Keratinocyte (primary cell): ENCODE data around the gene PAQR4. TPM values are rescaled to one million over a fixed set of nuclear protein-coding genes. Genes with fewer than 3 reads are reported as not detected.

Experiments used
- DNase-seq: peaks from one replicate; pipeline ENCODE4 v3.0.0-alpha.2; 2011; ENCODE audit warnings: low read depth, missing footprints, low spot score
- FAIRE-seq: peaks from 2 replicates; lab custom pipeline; 2011; peaks lifted over from hg19 to GRCh38; lab: Jason Lieb, UNC
- H2AFZ ChIP-seq: 2 replicates; pipeline ENCODE4 v1.6.0; 2012; ENCODE audit warnings: low read length, control low read depth, inconsistent platforms; ENCODE audit not compliant: control insufficient read depth
- H3K27ac ChIP-seq: 2 replicates; pipeline ENCODE4 v1.5.1; 2011; ENCODE audit warnings: low read length; ENCODE audit not compliant: control insufficient read depth, insufficient read depth
- H3K27me3 ChIP-seq: 3 replicates; pipeline ENCODE4 v1.6.0; 2011; ENCODE audit warnings: low read length; ENCODE audit not compliant: control insufficient read depth, insufficient read depth; ENCODE audit errors: extremely low read depth
- H3K36me3 ChIP-seq, 2 experiments: 2 replicates in 1 of 2; 3 replicates in 1 of 2; pipeline ENCODE4 v1.5.1; 2011; ENCODE audit warnings: low read length in 2 of 2, mild to moderate bottlenecking in 1 of 2; ENCODE audit not compliant: control insufficient read depth in 2 of 2, insufficient read depth in 2 of 2; ENCODE audit errors: extremely low read depth in 1 of 2
- H3K4me1 ChIP-seq: 3 replicates; pipeline ENCODE4 v1.5.1; 2011; ENCODE audit warnings: low read length; ENCODE audit not compliant: control insufficient read depth, insufficient read depth; ENCODE audit errors: extremely low read depth
- H3K4me2 ChIP-seq: 3 replicates; pipeline ENCODE4 v1.6.0; 2011; ENCODE audit warnings: low read depth, low read length; ENCODE audit not compliant: control insufficient read depth, insufficient read depth; ENCODE audit errors: extremely low read depth
- H3K4me3 ChIP-seq, 3 experiments: fragments of 200-600 bp in 1 of 3; sonication (generic) in 1 of 3; 2 replicates in 2 of 3; 3 replicates in 1 of 3; pipeline ENCODE4 v1.5.1; 2011 to 2016; ENCODE audit warnings: low read length in 3 of 3, mild to moderate bottlenecking in 3 of 3, control low read depth in 2 of 3, inconsistent platforms in 1 of 3, low read depth in 1 of 3, mixed read lengths in 1 of 3, mixed run types in 1 of 3, moderate library complexity in 1 of 3; ENCODE audit not compliant: control insufficient read depth in 2 of 3, insufficient read depth in 2 of 3; ENCODE audit errors: extremely low read depth in 1 of 3
- H3K79me2 ChIP-seq: 2 replicates; pipeline ENCODE4 v1.6.0; 2012; ENCODE audit warnings: low read length; ENCODE audit not compliant: control insufficient read depth, insufficient read depth
- H3K9ac ChIP-seq: 3 replicates; pipeline ENCODE4 v1.6.0; 2011; ENCODE audit warnings: low read length; ENCODE audit not compliant: control insufficient read depth, insufficient read depth; ENCODE audit errors: extremely low read depth
- H3K9me1 ChIP-seq: 3 replicates; pipeline ENCODE4 v1.6.0; 2011; ENCODE audit warnings: low read length; ENCODE audit not compliant: control insufficient read depth, insufficient read depth; ENCODE audit errors: extremely low read depth
- H3K9me3 ChIP-seq: 2 replicates; pipeline ENCODE4 v1.5.1; 2012; ENCODE audit warnings: low read depth, low read length; ENCODE audit not compliant: control insufficient read depth
- H4K20me1 ChIP-seq: 3 replicates; pipeline ENCODE4 v1.6.0; 2011; ENCODE audit warnings: low read length; ENCODE audit not compliant: control insufficient read depth, insufficient read depth; ENCODE audit errors: extremely low read depth
- CTCF ChIP-seq, 3 experiments: IDR thresholded peaks in 1 of 3; conservative IDR thresholded peaks in 1 of 3; optimal IDR thresholded peaks in 1 of 3; 2 replicates in 2 of 3; 3 replicates in 1 of 3; pipeline versions ENCODE3 to v1.5.1; 2011; ENCODE audit warnings: low read length in 3 of 3, mild to moderate bottlenecking in 3 of 3, moderate library complexity in 2 of 3, control low read depth in 1 of 3, inconsistent platforms in 1 of 3; ENCODE audit not compliant: insufficient read depth in 2 of 3; ENCODE audit errors: extremely low read depth in 1 of 3
- EZH2 ChIP-seq: IDR thresholded peaks from one replicate; pipeline ENCODE4 v1.6.1; 2012; ENCODE audit warnings: inconsistent platforms, mild to moderate bottlenecking, low read length, moderate library complexity
- dilution Hi-C: fragments of 300-500 bp; cut with MboI; formaldehyde crosslinking; loops from one replicate; pipeline ENCODE4 v1.7.0; 2020; ENCODE audit warnings: low sequenced_read_pairs; ENCODE audit not compliant: extremely low pct_ligation_motif_present
- polyA plus RNA-seq, 5 experiments: library from polyadenylated mRNA; depleted of rRNA in 3 of 5; stranded (reverse) in 3 of 5; stranded (forward) in 1 of 5; unstranded in 1 of 5; fragments of >200 nt; gene quantifications; 1 replicate in 1 of 5; 2 replicates in 3 of 5; 3 replicates in 1 of 5; pipeline versions ENCODE4 v1.2.1 to v1.2.3, GENCODE V29; 2011 to 2012; ENCODE audit warnings: missing spikeins in 2 of 5, low read depth in 1 of 5, low replicate concordance in 1 of 5

The PAQR4 gene
- polyA plus RNA-seq, 1 donor (not counting 4 experiments of a cell fraction or from before 2014, with no cell fraction given) = 16.8 TPM

GRCh38 chr16:2953706-2954627, 15.2 kb upstream of the PAQR4 start:
- H3K27me3 ChIP-seq = peaks cover 6% of the 10 kb centered on the region
- dilution Hi-C loops = no loop called here
- no peak for FAIRE-seq

GRCh38 chr16:2954656-2955381, 14.3 kb upstream of the PAQR4 start:
- Histone ChIP-seq H3K9me3 (no peaks in the 10 kb centered on the region), H3K27me3 (peaks cover 6% of the 10 kb centered on the region), H3K4me1 (peaks cover 8% of the 10 kb centered on the region), H3K9ac (no peak overlapping the region), H3K79me2 (no peaks in the 10 kb centered on the region), H3K4me2 (no peak overlapping the region), H3K36me3 (peaks cover 0 to 2% of the 10 kb centered on the region in 2 experiments), H3K27ac (no peak overlapping the region), H3K9me1 (no peaks in the 10 kb centered on the region), H2AFZ (no peak overlapping the region), H3K4me3 (no peak overlapping the region), H4K20me1 (no peaks in the 10 kb centered on the region)
- no peak for TF ChIP-seq CTCF (optimal IDR thresholded peaks at IDR 0.05 in 1 of 3, IDR thresholded peaks at IDR 0.05 in 1 of 3, conservative IDR thresholded peaks at IDR 0.05 in 1 of 3; ENCODE audit: extremely low read depth in 1 of 3, insufficient read depth in 2 of 3, low read length in 3 of 3)
- no peak for TF ChIP-seq EZH2
- dilution Hi-C loops = no loop called here
- no peak for DNase-seq
- FAIRE-seq = no peak

More at GRCh38 chr16:2953706-2954627, 15.2 kb upstream of the PAQR4 start:
- Histone ChIP-seq H3K4me1 (peaks cover 8% of the 10 kb centered on the region), H2AFZ (no peak overlapping the region), H3K36me3 (peaks cover 0 to 6% of the 10 kb centered on the region in 2 experiments), H3K27ac (no peak overlapping the region), H3K4me2 (no peak overlapping the region), H3K9me3 (no peaks in the 10 kb centered on the region), H3K79me2 (no peaks in the 10 kb centered on the region), H3K9ac (no peak overlapping the region), H4K20me1 (no peaks in the 10 kb centered on the region), H3K9me1 (no peaks in the 10 kb centered on the region), H3K4me3 (no peak overlapping the region)
- TF ChIP-seq CTCF (optimal IDR thresholded peaks at IDR 0.05 in 1 of 3, IDR thresholded peaks at IDR 0.05 in 1 of 3, conservative IDR thresholded peaks at IDR 0.05 in 1 of 3; ENCODE audit: extremely low read depth in 1 of 3, insufficient read depth in 2 of 3, low read length in 3 of 3) (no peak), EZH2 (no peak)
- no peak for DNase-seq
